Liver (tissue), 9 donors: ENCODE measurements around the gene KCTD8. TPM values are rescaled to one million over a fixed set of nuclear protein-coding genes. Genes with fewer than 3 reads are reported as not detected.

Source experiments
- DNase-seq: peaks from one replicate; pipeline ENCODE4 v3.0.0-alpha.2; 2017; ENCODE audit warnings: low spot score
- H3K27ac ChIP-seq, 2 donors: one replicate each; pipeline ENCODE4 v1.7.0; 2013; ENCODE audit warnings: inconsistent platforms in 2 of 2, low read length in 2 of 2, control low read depth in 1 of 2, low read depth in 1 of 2, mild to moderate bottlenecking in 1 of 2
- H3K27me3 ChIP-seq, 4 donors: one replicate each; pipeline versions ENCODE4 v1.6.1 to v1.7.0; 2013; ENCODE audit warnings: low read length in 3 of 4, inconsistent platforms in 1 of 4, mild to moderate bottlenecking in 1 of 4, moderate library complexity in 1 of 4; ENCODE audit not compliant: control insufficient read depth in 4 of 4, insufficient read depth in 4 of 4
- H3K36me3 ChIP-seq, 4 donors: one replicate each; pipeline versions ENCODE4 v1.6.1 to v1.7.0; 2013; ENCODE audit warnings: low read length in 3 of 4, mild to moderate bottlenecking in 3 of 4, low read depth in 1 of 4, moderate library complexity in 1 of 4; ENCODE audit not compliant: control insufficient read depth in 4 of 4, insufficient read depth in 3 of 4
- H3K4me1 ChIP-seq, 4 donors: one replicate each; pipeline versions ENCODE4 v1.6.1 to v1.7.0; 2013; ENCODE audit warnings: low read length in 3 of 4, mild to moderate bottlenecking in 3 of 4, moderate library complexity in 1 of 4; ENCODE audit not compliant: control insufficient read depth in 4 of 4, insufficient read depth in 4 of 4
- H3K4me3 ChIP-seq, 3 donors: one replicate each; pipeline versions ENCODE4 v1.6.1 to v1.7.0; 2013; ENCODE audit warnings: low read length in 3 of 3, control low read depth in 1 of 3, low read depth in 1 of 3, mild to moderate bottlenecking in 1 of 3
- H3K9ac ChIP-seq, 2 donors: one replicate each; pipeline ENCODE4 v1.7.0; 2013; ENCODE audit warnings: low read length in 2 of 2, mild to moderate bottlenecking in 2 of 2, moderate library complexity in 2 of 2, control low read depth in 1 of 2, low read depth in 1 of 2
- H3K9me3 ChIP-seq, 4 donors: one replicate each; pipeline versions ENCODE4 v1.6.1 to v1.7.0; 2013; ENCODE audit warnings: low read length in 3 of 4; ENCODE audit not compliant: control insufficient read depth in 4 of 4
- EGR1 ChIP-seq, 2 donors: IDR thresholded peaks; 2 replicates each; pipeline ENCODE4 v1.6.1; 2016 to 2018; ENCODE audit warnings: antibody characterized with exemption in 2 of 2, low read depth in 2 of 2
- FOXA1 ChIP-seq: IDR thresholded peaks from 2 replicates; pipeline ENCODE4 v1.6.1; 2016; ENCODE audit warnings: antibody characterized with exemption
- FOXA2 ChIP-seq: IDR thresholded peaks from 2 replicates; pipeline ENCODE4 v1.6.1; 2016; ENCODE audit warnings: antibody characterized with exemption
- GABPA ChIP-seq, 2 donors: IDR thresholded peaks in 1 of 2; conservative IDR thresholded peaks in 1 of 2; 2 replicates each; pipeline ENCODE4 v1.6.1; 2016; ENCODE audit warnings: antibody characterized with exemption in 2 of 2, mild to moderate bottlenecking in 1 of 2, moderate library complexity in 1 of 2
- HNF4A ChIP-seq, 2 donors: conservative IDR thresholded peaks; 2 replicates each; pipeline ENCODE4 v1.6.1; 2016; ENCODE audit warnings: antibody characterized with exemption in 2 of 2, mild to moderate bottlenecking in 2 of 2
- HNF4G ChIP-seq: IDR thresholded peaks from 2 replicates; pipeline ENCODE4 v1.6.1; 2016; ENCODE audit warnings: antibody characterized with exemption
- JUND ChIP-seq, 2 donors: IDR thresholded peaks; 2 replicates each; pipeline ENCODE4 v1.6.1; 2016; ENCODE audit warnings: antibody characterized with exemption in 2 of 2
- NR2F2 ChIP-seq: IDR thresholded peaks from 2 replicates; pipeline ENCODE4 v1.6.1; 2016; ENCODE audit warnings: antibody characterized with exemption
- RAD21 ChIP-seq, 2 donors: IDR thresholded peaks; 2 replicates each; pipeline ENCODE4 v1.6.1; 2016; ENCODE audit warnings: antibody characterized with exemption in 2 of 2, mild to moderate bottlenecking in 2 of 2
- RXRA ChIP-seq, 2 donors: IDR thresholded peaks; 2 replicates each; pipeline ENCODE4 v1.6.1; 2017 to 2018; ENCODE audit warnings: antibody characterized with exemption in 2 of 2, mild to moderate bottlenecking in 1 of 2
- SP1 ChIP-seq: IDR thresholded peaks from 2 replicates; pipeline ENCODE4 v1.6.1; 2018; ENCODE audit warnings: antibody characterized with exemption, mild to moderate bottlenecking
- TAF1 ChIP-seq: conservative IDR thresholded peaks from 2 replicates; pipeline ENCODE4 v1.6.1; 2016; ENCODE audit warnings: antibody characterized with exemption, mild to moderate bottlenecking
- YY1 ChIP-seq: IDR thresholded peaks from 2 replicates; pipeline ENCODE4 v1.6.1; 2016; ENCODE audit warnings: antibody characterized with exemption, mild to moderate bottlenecking
- WGBS: extraction: QIAGEN DNeasy Blood & Tissue Kit; methylation state at CpG from one replicate; pipeline ENCODE4 v1.1.7; 2013; 5-methylcytosine and 5-hydroxymethylcytosine counted together
- polyA plus RNA-seq, 2 donors: library from polyadenylated mRNA; stranded (reverse) in 1 of 2; unstranded in 1 of 2; fragments of 200-250 nt in 1 of 2; fragments of >200 nt in 1 of 2; fragmentation: Nextera tagmentation in 1 of 2; extraction: Ambion mirVana in 1 of 2; gene quantifications; one replicate each; pipeline versions ENCODE4 v1.2.1 to v1.2.3, GENCODE V29; 2013 to 2015
- total RNA-seq, 2 donors: library from RNA; depleted of rRNA; stranded (reverse); fragments of >200 nt; gene quantifications; one replicate each; pipeline ENCODE4 v1.2.3, GENCODE V29; 2014
- TF ChIP-seq, protein P1 (sequence below): fragments of 150-350 bp; IDR thresholded peaks from 2 replicates; pipeline ENCODE4 v1.5.1; 2017; ENCODE audit warnings: improper control_type of control experiment, low read depth, low read length; ENCODE audit not compliant: missing input control
- TF ChIP-seq, protein P2 (sequence below): IDR thresholded peaks from 2 replicates; pipeline ENCODE4 v1.6.1; 2016; ENCODE audit warnings: antibody characterized with exemption, mild to moderate bottlenecking
- TF ChIP-seq, protein P3 (sequence below): IDR thresholded peaks from 2 replicates; pipeline ENCODE4 v1.6.1; 2016; ENCODE audit warnings: antibody characterized with exemption
- TF ChIP-seq, protein P4 (sequence below): IDR thresholded peaks from 2 replicates; pipeline ENCODE4 v1.6.1; 2016; ENCODE audit warnings: antibody characterized with exemption
- TF ChIP-seq, protein P5 (sequence below): IDR thresholded peaks from 2 replicates; pipeline ENCODE4 v1.6.1; 2016; ENCODE audit warnings: antibody characterized with exemption
- donor health status: healthy.
- donor health status: healthy.
- donor health status: healthy.
- donor health status: healthy.
- donor health status: healthy.

Gene KCTD8
- total and polyA plus RNA-seq, 4 donors, result not detected

DNA sequence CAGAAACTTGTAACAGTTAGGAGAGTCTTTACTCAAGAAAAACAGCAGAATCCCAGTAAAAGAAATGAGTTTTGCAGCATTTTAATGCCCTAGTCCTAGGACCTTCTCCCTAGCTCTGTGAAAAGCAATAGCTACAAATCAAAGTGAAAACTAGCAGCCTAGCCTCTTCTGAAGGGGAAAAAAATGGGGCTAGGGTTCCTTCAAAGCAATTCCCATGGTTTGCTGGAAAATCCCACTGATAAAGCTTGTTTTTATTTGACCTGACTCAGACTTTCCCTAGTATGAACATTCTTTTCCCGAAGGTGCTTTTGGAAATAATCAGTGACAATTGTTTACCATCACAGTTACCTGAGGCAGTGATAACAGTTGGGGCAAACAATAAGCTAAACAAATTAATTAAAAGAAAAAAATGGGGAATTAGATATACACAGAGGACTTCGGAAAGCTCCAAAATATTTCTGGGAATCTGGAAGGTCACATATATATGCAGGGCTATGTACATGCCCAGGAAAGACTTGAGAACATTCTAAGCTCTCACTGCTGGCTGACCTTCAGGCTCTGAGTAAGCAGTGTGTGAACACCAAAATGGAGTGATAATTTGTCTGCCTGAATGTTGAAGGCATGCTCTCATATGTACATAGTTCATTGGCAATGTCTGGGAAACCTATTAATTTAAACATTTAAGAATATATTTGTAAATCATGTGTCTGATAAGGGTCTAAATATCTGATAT lies 285.9 kb downstream of the KCTD8 start:
- Histone ChIP-seq H3K27ac (no peak overlapping the region), H3K9me3 (no peaks in the 10 kb centered on the region), H3K4me3 (no peak overlapping the region), H3K9ac (no peak overlapping the region), H3K4me1 (no peaks in the 10 kb centered on the region), H3K27me3 (no peaks in the 10 kb centered on the region), H3K36me3 (no peaks in the 10 kb centered on the region)
- TF ChIP-seq, protein P1, sequence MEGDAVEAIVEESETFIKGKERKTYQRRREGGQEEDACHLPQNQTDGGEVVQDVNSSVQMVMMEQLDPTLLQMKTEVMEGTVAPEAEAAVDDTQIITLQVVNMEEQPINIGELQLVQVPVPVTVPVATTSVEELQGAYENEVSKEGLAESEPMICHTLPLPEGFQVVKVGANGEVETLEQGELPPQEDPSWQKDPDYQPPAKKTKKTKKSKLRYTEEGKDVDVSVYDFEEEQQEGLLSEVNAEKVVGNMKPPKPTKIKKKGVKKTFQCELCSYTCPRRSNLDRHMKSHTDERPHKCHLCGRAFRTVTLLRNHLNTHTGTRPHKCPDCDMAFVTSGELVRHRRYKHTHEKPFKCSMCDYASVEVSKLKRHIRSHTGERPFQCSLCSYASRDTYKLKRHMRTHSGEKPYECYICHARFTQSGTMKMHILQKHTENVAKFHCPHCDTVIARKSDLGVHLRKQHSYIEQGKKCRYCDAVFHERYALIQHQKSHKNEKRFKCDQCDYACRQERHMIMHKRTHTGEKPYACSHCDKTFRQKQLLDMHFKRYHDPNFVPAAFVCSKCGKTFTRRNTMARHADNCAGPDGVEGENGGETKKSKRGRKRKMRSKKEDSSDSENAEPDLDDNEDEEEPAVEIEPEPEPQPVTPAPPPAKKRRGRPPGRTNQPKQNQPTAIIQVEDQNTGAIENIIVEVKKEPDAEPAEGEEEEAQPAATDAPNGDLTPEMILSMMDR, result no peak
- TF ChIP-seq RAD21 (IDR thresholded peaks at IDR 0.05), result no peak
- no peak for TF ChIP-seq HNF4A (conservative IDR thresholded peaks at IDR 0.05)
- no peak for TF ChIP-seq SP1
- TF ChIP-seq, protein P2, sequence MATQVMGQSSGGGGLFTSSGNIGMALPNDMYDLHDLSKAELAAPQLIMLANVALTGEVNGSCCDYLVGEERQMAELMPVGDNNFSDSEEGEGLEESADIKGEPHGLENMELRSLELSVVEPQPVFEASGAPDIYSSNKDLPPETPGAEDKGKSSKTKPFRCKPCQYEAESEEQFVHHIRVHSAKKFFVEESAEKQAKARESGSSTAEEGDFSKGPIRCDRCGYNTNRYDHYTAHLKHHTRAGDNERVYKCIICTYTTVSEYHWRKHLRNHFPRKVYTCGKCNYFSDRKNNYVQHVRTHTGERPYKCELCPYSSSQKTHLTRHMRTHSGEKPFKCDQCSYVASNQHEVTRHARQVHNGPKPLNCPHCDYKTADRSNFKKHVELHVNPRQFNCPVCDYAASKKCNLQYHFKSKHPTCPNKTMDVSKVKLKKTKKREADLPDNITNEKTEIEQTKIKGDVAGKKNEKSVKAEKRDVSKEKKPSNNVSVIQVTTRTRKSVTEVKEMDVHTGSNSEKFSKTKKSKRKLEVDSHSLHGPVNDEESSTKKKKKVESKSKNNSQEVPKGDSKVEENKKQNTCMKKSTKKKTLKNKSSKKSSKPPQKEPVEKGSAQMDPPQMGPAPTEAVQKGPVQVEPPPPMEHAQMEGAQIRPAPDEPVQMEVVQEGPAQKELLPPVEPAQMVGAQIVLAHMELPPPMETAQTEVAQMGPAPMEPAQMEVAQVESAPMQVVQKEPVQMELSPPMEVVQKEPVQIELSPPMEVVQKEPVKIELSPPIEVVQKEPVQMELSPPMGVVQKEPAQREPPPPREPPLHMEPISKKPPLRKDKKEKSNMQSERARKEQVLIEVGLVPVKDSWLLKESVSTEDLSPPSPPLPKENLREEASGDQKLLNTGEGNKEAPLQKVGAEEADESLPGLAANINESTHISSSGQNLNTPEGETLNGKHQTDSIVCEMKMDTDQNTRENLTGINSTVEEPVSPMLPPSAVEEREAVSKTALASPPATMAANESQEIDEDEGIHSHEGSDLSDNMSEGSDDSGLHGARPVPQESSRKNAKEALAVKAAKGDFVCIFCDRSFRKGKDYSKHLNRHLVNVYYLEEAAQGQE, result no peak
- TF ChIP-seq NR2F2, result no peak
- no peak for TF ChIP-seq EGR1 (IDR thresholded peaks at IDR 0.05; ENCODE audit: low read depth in 2 of 2)
- TF ChIP-seq, protein P3, sequence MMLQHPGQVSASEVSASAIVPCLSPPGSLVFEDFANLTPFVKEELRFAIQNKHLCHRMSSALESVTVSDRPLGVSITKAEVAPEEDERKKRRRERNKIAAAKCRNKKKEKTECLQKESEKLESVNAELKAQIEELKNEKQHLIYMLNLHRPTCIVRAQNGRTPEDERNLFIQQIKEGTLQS, result no peak
- TF ChIP-seq, protein P4, sequence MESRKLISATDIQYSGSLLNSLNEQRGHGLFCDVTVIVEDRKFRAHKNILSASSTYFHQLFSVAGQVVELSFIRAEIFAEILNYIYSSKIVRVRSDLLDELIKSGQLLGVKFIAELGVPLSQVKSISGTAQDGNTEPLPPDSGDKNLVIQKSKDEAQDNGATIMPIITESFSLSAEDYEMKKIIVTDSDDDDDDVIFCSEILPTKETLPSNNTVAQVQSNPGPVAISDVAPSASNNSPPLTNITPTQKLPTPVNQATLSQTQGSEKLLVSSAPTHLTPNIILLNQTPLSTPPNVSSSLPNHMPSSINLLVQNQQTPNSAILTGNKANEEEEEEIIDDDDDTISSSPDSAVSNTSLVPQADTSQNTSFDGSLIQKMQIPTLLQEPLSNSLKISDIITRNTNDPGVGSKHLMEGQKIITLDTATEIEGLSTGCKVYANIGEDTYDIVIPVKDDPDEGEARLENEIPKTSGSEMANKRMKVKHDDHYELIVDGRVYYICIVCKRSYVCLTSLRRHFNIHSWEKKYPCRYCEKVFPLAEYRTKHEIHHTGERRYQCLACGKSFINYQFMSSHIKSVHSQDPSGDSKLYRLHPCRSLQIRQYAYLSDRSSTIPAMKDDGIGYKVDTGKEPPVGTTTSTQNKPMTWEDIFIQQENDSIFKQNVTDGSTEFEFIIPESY, result no peak
- no peak for TF ChIP-seq YY1
- no peak for TF ChIP-seq FOXA1
- TF ChIP-seq JUND (IDR thresholded peaks at IDR 0.05), result no peak
- no peak for TF ChIP-seq TAF1
- TF ChIP-seq HNF4G, result no peak
- no peak for TF ChIP-seq FOXA2
- no peak for TF ChIP-seq RXRA (IDR thresholded peaks at IDR 0.05)
- TF ChIP-seq GABPA (IDR thresholded peaks at IDR 0.05 in 1 of 2, conservative IDR thresholded peaks at IDR 0.05 in 1 of 2), result no peak
- TF ChIP-seq, protein P5, sequence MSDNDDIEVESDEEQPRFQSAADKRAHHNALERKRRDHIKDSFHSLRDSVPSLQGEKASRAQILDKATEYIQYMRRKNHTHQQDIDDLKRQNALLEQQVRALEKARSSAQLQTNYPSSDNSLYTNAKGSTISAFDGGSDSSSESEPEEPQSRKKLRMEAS, result no peak
- WGBS, result 36% methylated on average over 2 of the region's 2 CpGs
- DNase-seq, result no peak
